GM12874 (cell line): ENCODE results near the gene CFAP61.
A peak's percentile ranks its signal among the peaks of the same experiment; 100 is the strongest.

ENCODE experiments used
- TF ChIP-seq, protein P1 (sequence below): IDR thresholded peaks from 2 replicates; pipeline ENCODE4 v1.5.1; 2011; ENCODE audit warnings: low read depth, mild to moderate bottlenecking, control low read depth, low read length, moderate library complexity; ENCODE audit not compliant: insufficient read depth

CFAP61 gene

DNA sequence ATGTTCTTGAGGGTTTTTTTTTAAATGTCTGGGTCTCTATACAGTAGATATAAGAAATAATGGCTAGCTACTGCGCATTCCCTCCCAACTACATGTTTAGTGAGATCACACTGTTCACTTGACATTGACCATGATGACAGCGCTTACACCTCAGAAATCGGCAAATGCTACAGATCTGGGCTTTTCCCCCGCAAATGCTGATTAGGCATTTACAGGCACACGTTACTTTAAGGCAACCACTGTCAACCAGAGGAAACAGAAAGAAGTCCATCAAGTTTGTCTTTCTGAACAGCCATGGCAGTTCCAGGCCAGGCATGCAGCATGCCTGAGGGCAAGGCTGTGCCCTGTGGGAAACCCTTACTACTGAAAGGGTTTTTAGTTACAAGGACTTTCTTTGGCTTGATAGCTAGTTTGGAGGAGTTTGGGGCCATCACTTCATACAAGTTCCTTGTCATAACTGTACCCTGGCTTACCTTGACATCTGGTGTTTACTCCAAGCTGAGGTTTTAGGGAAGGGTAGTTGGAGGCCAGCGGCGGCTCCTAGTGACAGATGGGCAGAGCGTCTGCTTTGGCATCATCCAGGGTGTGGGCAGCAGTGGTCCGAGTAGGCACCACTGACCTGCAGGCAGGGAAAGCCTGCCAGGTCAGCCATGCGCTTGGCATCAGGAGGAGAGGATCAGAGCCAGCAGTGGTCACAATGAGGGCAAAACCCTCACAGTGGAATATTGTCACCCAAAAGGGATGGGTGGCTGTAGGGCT lies 43.0 kb downstream of the CFAP61 start:
- TF ChIP-seq, protein P1, sequence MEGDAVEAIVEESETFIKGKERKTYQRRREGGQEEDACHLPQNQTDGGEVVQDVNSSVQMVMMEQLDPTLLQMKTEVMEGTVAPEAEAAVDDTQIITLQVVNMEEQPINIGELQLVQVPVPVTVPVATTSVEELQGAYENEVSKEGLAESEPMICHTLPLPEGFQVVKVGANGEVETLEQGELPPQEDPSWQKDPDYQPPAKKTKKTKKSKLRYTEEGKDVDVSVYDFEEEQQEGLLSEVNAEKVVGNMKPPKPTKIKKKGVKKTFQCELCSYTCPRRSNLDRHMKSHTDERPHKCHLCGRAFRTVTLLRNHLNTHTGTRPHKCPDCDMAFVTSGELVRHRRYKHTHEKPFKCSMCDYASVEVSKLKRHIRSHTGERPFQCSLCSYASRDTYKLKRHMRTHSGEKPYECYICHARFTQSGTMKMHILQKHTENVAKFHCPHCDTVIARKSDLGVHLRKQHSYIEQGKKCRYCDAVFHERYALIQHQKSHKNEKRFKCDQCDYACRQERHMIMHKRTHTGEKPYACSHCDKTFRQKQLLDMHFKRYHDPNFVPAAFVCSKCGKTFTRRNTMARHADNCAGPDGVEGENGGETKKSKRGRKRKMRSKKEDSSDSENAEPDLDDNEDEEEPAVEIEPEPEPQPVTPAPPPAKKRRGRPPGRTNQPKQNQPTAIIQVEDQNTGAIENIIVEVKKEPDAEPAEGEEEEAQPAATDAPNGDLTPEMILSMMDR, result no peak

DNA sequence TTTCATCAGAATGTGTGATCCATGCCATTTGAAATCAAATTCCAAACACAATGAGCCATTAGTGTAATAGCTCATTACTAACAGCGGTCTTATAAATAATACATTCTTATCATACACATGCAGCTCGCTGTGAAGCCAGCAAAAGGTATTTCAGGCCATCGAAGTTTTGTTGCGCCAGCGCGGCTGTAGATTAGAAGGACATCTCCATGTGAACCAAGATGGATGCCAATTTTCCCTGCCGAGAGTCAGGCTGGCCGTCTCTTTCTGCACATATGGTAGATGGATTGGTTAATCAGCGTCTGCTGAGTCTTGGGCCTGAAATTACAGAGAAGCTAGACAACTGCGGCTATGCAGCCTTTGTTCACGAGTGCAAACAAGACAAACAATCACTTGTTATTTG lies 44.1 kb downstream of the CFAP61 start:
- TF ChIP-seq, protein P1, result no peak

DNA sequence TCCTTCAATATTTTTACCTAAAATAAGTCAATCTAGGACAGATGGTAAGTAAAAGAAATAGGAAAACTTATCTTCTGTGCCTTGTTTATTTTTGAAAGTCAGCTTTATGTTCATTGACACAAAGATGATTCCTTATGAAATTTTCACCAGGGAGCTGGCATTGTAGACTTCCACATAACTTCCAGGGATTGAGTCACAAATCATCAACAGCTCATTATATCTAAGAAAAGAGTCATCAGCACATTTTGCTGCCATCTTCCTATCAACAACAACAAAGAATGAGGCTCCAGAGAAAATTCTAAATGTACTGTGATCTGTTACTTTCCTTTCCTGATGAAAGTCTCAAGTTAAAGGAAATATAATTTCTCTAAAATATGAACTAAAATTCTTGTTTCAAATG lies 48.5 kb downstream of the CFAP61 start:
- TF ChIP-seq, protein P1, result no peak

DNA sequence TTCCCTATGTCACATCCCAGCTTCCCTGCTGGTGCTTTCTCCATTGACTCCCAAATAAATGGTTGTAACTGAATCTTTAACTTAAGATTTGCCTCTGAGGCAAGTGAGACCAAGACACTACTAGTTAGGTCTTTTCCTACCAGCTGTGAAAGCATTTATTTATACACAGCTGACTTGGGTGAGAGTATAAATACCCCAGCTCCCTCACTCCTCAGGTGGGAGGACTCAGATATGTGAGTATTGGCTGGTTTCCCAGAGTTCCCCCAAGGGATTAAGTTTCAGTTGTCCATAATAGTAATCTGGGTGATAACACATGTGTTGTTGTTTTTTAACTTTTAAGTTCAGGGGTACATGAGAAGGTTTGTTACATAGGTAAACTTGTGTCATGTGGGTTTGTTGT lies 49.8 kb downstream of the CFAP61 start:
- TF ChIP-seq, protein P1, result no peak

DNA sequence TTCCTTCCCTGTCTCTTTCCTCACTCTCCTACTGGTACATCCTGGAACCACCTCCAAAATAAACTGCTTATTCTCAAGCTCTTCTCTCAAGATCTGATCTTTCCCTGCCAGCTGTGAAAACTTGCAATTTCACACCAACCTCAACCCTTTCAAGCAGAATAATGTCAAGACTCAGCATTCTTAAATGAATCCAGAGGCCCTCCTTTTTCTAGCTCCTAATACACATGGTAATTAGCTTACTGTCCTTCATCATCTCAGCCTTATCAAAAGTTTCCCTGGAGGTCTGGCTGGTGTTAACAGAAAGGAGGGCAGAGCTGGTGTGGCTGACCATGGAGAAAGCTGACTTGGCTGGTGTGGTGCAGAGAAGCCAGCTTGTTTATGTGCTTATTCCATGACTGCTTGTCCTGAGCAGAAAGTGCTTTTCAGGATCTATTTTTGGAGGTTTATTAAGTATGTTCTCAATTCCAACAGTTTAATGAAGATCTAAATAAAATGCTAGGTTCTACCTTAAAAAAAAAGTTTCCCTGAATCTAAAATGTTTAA lies 50.5 kb downstream of the CFAP61 start:
- TF ChIP-seq, protein P1, result no peak

DNA sequence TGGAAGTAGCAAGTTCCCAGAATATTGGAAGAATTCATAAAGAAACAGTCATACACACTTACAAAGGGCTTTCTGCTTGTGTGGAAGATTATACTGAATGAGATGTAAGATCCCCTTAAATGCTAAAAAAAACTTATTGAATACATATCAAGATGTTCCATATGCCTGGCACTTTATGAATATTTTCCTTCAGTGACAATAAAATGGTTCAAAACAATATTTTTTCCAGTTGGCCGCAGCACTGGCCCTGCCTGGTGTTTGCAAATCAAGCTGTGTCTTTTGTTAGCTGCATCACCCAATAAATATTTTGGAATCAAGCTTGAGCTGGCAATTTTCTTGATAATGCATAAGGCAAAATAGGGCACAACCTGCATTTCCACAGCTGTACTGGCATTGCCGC lies 51.2 kb downstream of the CFAP61 start:
- TF ChIP-seq, protein P1, result no peak

DNA sequence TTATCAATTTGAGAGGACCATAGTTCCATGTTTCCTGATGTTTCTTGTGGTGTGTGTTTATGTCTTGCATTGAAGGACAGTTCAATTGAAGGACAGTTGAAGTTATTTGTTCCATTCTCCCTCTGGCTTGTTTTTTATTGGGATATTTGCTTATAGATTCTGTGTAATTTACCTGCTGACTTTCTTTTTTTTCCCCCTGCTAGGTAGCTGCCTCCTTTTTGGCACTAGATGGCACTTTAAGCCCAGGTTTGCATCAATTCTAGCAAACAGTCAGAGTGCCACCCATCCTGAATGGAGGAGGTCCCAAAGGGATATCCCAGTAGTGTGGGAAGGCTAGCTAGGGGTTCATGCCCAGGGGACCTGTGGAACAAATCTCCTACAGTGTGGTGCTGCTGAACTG lies 78.1 kb downstream of the CFAP61 start:
- TF ChIP-seq, protein P1, result peak; percentile 31
